ENCODE results near the gene ZNF593.

The ZNF593 gene

GRCh38 chr1:26169669-26170471, at the start of gene ZNF593:
Gene ZNF593, plus strand, starts transcription at chr1:26169908. Its CDS starts 76 bp downstream, at chr1:26169984.
- peak; percentile 90 for DNase-seq

- no peak for DNase-seq
Observed at GRCh38 chr1:26121854-26122773, 47.6 kb upstream of the ZNF593 start.

GRCh38 chr1:26122988-26123973, 46.4 kb upstream of the ZNF593 start:
- no peak for DNase-seq

GRCh38 chr1:26124418-26125331, 45.0 kb upstream of the ZNF593 start:
- DNase-seq: no peak

- no peak for DNase-seq
Observed at GRCh38 chr1:26125382-26125781, 44.3 kb upstream of the ZNF593 start.

GRCh38 chr1:26125946-26126320, 43.8 kb upstream of the ZNF593 start:
- DNase-seq: no peak

- peak; percentile 28 for DNase-seq
Observed at GRCh38 chr1:26126321-26127084, 43.2 kb upstream of the ZNF593 start.

GRCh38 chr1:26127235-26128163, 42.2 kb upstream of the ZNF593 start:
- DNase-seq: no peak

GRCh38 chr1:26129778-26130177, 39.9 kb upstream of the ZNF593 start:
- DNase-seq: no peak

- no peak for DNase-seq
Observed at GRCh38 chr1:26130695-26131094, 39.0 kb upstream of the ZNF593 start.

- no peak for DNase-seq
Observed at GRCh38 chr1:26132128-26132833, 37.4 kb upstream of the ZNF593 start.

- DNase-seq: no peak
Observed at GRCh38 chr1:26132834-26133167, 36.9 kb upstream of the ZNF593 start.

GRCh38 chr1:26134466-26134865, 35.2 kb upstream of the ZNF593 start:
- no peak for DNase-seq

- no peak for DNase-seq
Observed at GRCh38 chr1:26138974-26139558, 30.6 kb upstream of the ZNF593 start.

GRCh38 chr1:26142159-26142558, 27.5 kb upstream of the ZNF593 start:
- DNase-seq: no peak

GRCh38 chr1:26145041-26145959, 24.4 kb upstream of the ZNF593 start:
- peak; percentile 83 for DNase-seq

GRCh38 chr1:26145960-26146294, 23.8 kb upstream of the ZNF593 start:
- DNase-seq: no peak

GRCh38 chr1:26148887-26149286, 20.8 kb upstream of the ZNF593 start:
- no peak for DNase-seq

Measured in activated CD8-positive, alpha-beta memory T cell treated with anti-CD3 and anti-CD28 coated beads, Interleukin-2, amount 50 U/mL, for 4 hours (primary cell).